K562 (cell line): ENCODE data around the gene RNF168. TPM values are rescaled to one million over a fixed set of nuclear protein-coding genes. Genes with fewer than 3 reads are reported as not detected.

Source experiments
- ATAC-seq: fragments of 200-7000 bp; cut with Tn5 transposase; 3 replicates; pipeline ENCODE4 v1.9.1; 2020; ENCODE audit warnings: moderate library complexity
- BruUV-seq: library from RNA; stranded (reverse); fragments of 400-500 nt; replicated peaks from 2 replicates; lab custom pipeline; 2021; lab: Mats Ljungman, UMichigan
- CTCF ChIA-PET: fragments of 300-600 bp; formaldehyde crosslinking; extraction: SDS; loops from one replicate; lab custom pipeline; 2021; ENCODE audit warnings: low intra/inter-chr PET ratio; lab: Yijun Ruan, JAX
- POLR2A ChIA-PET: fragments of 300-600, 350-650 bp; sonication (Branson Sonifier 250); formaldehyde crosslinking; extraction: SDS; loops from one replicate; lab custom pipeline; 2021; ENCODE audit warnings: antibody characterized with exemption, inconsistent platforms; lab: Yijun Ruan, JAX
- DNase-seq, 4 experiments: peaks; one replicate each; pipeline versions ENCODE4 v3.0.0 to v3.0.0-alpha.2; 2011 to 2018; ENCODE audit warnings: low spot score in 3 of 4, mixed read lengths in 3 of 4; ENCODE audit errors: extremely low read depth in 1 of 4
- FAIRE-seq: peaks from 2 replicates; lab custom pipeline; 2011; peaks lifted over from hg19 to GRCh38; lab: Jason Lieb, UNC
- H2AFZ ChIP-seq: 2 replicates; pipeline ENCODE4 v1.6.0; 2011; ENCODE audit warnings: low read depth, low read length, control low read depth, inconsistent platforms
- H3K27ac ChIP-seq: fragments of 200-600 bp; 3 replicates; pipeline ENCODE4 v1.8.0; 2011; ENCODE audit warnings: low read depth, mild to moderate bottlenecking, control low read depth, inconsistent platforms, low read length, moderate library complexity, mixed read lengths; ENCODE audit errors: extremely low read depth
- H3K27me3 ChIP-seq, 2 experiments: fragments of 300-600 bp in 1 of 2; 2 replicates in 1 of 2; 3 replicates in 1 of 2; pipeline versions ENCODE4 v1.6.0 to v1.8.0; 2011; ENCODE audit warnings: inconsistent platforms in 2 of 2, low read length in 2 of 2, mild to moderate bottlenecking in 1 of 2, mixed read lengths in 1 of 2, moderate library complexity in 1 of 2; ENCODE audit not compliant: control insufficient read depth in 2 of 2, insufficient read depth in 2 of 2
- H3K36me3 ChIP-seq: fragments of 300-600 bp; 3 replicates; pipeline ENCODE4 v1.8.0; 2011; ENCODE audit warnings: mild to moderate bottlenecking, low read length, inconsistent platforms; ENCODE audit not compliant: control insufficient read depth, insufficient read depth
- H3K4me1 ChIP-seq, 2 experiments: fragments of 200-600 bp in 1 of 2; replicated peaks in 1 of 2; 2 replicates in 1 of 2; 3 replicates in 1 of 2; pipeline versions ENCODE4 v1.5.1 to v1.8.0; 2011; ENCODE audit warnings: inconsistent platforms in 2 of 2, low read length in 2 of 2, mild to moderate bottlenecking in 1 of 2, mixed read lengths in 1 of 2, moderate library complexity in 1 of 2; ENCODE audit not compliant: control insufficient read depth in 2 of 2, insufficient read depth in 2 of 2
- H3K4me2 ChIP-seq: 2 replicates; pipeline ENCODE4 v1.6.1; 2011; ENCODE audit warnings: low read length, control low read depth, inconsistent platforms, mixed read lengths; ENCODE audit not compliant: insufficient read depth
- H3K4me3 ChIP-seq: fragments of 200-600 bp; sonication (generic), shearing (Covaris generic); 2 replicates; pipeline ENCODE4 v1.5.1; 2016; ENCODE audit warnings: control low read depth, inconsistent platforms
- H3K79me2 ChIP-seq: fragments of 200-600 bp; 3 replicates; pipeline ENCODE4 v1.8.0; 2011; ENCODE audit warnings: low read length, inconsistent platforms; ENCODE audit not compliant: control insufficient read depth, insufficient read depth
- H3K9ac ChIP-seq, 2 experiments: 2 replicates each; pipeline versions ENCODE4 v1.6.0 to v1.6.1; 2011; ENCODE audit warnings: low read depth in 2 of 2, low read length in 2 of 2, control low read depth in 1 of 2, inconsistent platforms in 1 of 2, mild to moderate bottlenecking in 1 of 2, mixed read lengths in 1 of 2; ENCODE audit not compliant: insufficient read depth in 1 of 2
- H3K9me1 ChIP-seq: one replicate; pipeline ENCODE4 v1.6.0; 2011; ENCODE audit warnings: inconsistent platforms, mild to moderate bottlenecking, low read length, moderate library complexity; ENCODE audit not compliant: control insufficient read depth, insufficient read depth
- H3K9me3 ChIP-seq: replicated peaks from 2 replicates; pipeline ENCODE4 v1.5.1; 2011; ENCODE audit warnings: low read depth, low read length, inconsistent platforms; ENCODE audit not compliant: control insufficient read depth, insufficient read depth
- H4K20me1 ChIP-seq: replicated peaks from 2 replicates; pipeline ENCODE4 v1.6.1; 2011; ENCODE audit warnings: low read length, inconsistent platforms, mixed read lengths; ENCODE audit not compliant: control insufficient read depth, insufficient read depth
- BRD4 ChIP-seq: fragments of 200-600 bp; sonication (generic); IDR thresholded peaks from 2 replicates; pipeline ENCODE4 v1.6.1; 2017; ENCODE audit warnings: inconsistent platforms
- C11orf30 ChIP-seq: fragments of 450-650 bp; IDR thresholded peaks from 2 replicates; pipeline ENCODE4 v1.6.1; 2016; ENCODE audit warnings: low read depth, mild to moderate bottlenecking
- JUNB ChIP-seq: fragments of 450-650 bp; formaldehyde crosslinking; conservative IDR thresholded peaks from 2 replicates; pipeline ENCODE4 v1.4.0; 2020; ENCODE audit warnings: mild to moderate bottlenecking
- JUND ChIP-seq, 2 experiments: IDR thresholded peaks; 2 replicates in 1 of 2; 3 replicates in 1 of 2; pipeline ENCODE4 v1.6.1; 2011; ENCODE audit warnings: borderline replicate concordance in 2 of 2, low read depth in 2 of 2, low read length in 2 of 2, improper control_type of control experiment in 1 of 2, missing biosample characterization in 1 of 2, missing genetic modification characterization in 1 of 2, missing genetic modification reagents in 1 of 2
- MAFF ChIP-seq: IDR thresholded peaks from 2 replicates; pipeline ENCODE4 v1.6.1; 2012; ENCODE audit warnings: low read length, improper control_type of control experiment
- MAFG ChIP-seq: fragments of 450-650 bp; conservative IDR thresholded peaks from 2 replicates; pipeline ENCODE4 v1.6.1; 2016; ENCODE audit warnings: missing genetic modification characterization, missing compliant biosample characterization
- NFE2 ChIP-seq: IDR thresholded peaks from 2 replicates; pipeline ENCODE4 v1.6.1; 2014; ENCODE audit warnings: antibody characterized with exemption, low read depth
- NR2C2 ChIP-seq, 2 experiments: fragments of 200-800 bp in 1 of 2; sonication (Bioruptor generic) in 1 of 2; sonication (generic) in 1 of 2; formaldehyde crosslinking in 1 of 2; IDR thresholded peaks; 2 replicates each; pipeline versions ENCODE4 v1.6.1 to v1.8.0; 2016 to 2022; ENCODE audit warnings: mild to moderate bottlenecking in 1 of 2, missing compliant biosample characterization in 1 of 2, missing genetic modification characterization in 1 of 2, missing genetic modification reagents in 1 of 2
- SNIP1 ChIP-seq: fragments of 450-650 bp; IDR thresholded peaks from 2 replicates; pipeline ENCODE4 v1.7.1; 2017; ENCODE audit warnings: low read depth, mild to moderate bottlenecking
- YY1 ChIP-seq, 3 experiments: IDR thresholded peaks; 2 replicates each; pipeline ENCODE4 v1.6.1; 2011; ENCODE audit warnings: low read length in 2 of 3, mild to moderate bottlenecking in 2 of 3, moderate library complexity in 2 of 3, borderline replicate concordance in 1 of 3, control low read depth in 1 of 3, low read depth in 1 of 3; ENCODE audit not compliant: insufficient read depth in 3 of 3, insufficient replicate concordance in 2 of 3, control insufficient read depth in 1 of 3, insufficient read length in 1 of 3; ENCODE audit errors: extremely low read depth in 1 of 3
- WGBS: fragments of 100-300 bp; shearing (Covaris generic); methylation state at CpG from one replicate; pipeline ENCODE4 v1.1.6; 2016; ENCODE audit warnings: low coverage, mixed read lengths; ENCODE audit not compliant: insufficient coverage; ENCODE audit errors: missing lambda C conversion rate; 5-methylcytosine and 5-hydroxymethylcytosine counted together
- in situ Hi-C: fragments of 300-500 bp; cut with MboI; formaldehyde crosslinking; loops from 4 replicates; pipeline ENCODE4 v1.15.0; 2018; ENCODE audit warnings: inconsistent platforms, mixed read lengths
- intact Hi-C: fragments of 100-400 bp; cut with micrococcal nuclease; formaldehyde crosslinking; loops from 2 replicates; pipeline ENCODE4 v1.14.2; 2022
- polyA plus RNA-seq, 8 experiments: library from polyadenylated mRNA; depleted of rRNA in 4 of 8; stranded (reverse) in 5 of 8; unstranded in 3 of 8; fragments of >200 nt; fragmentation: Nextera tagmentation in 2 of 8; fragmentation: Illumina TruSeq in 1 of 8; extraction: Ambion mirVana in 2 of 8; extraction: Trizol in 1 of 8; gene quantifications; 2 replicates each; pipeline versions ENCODE4 v1.2.1 to v1.2.3, GENCODE V29; 2011 to 2014; ENCODE audit warnings: inconsistent platforms in 1 of 8, missing spikeins in 1 of 8
- total RNA-seq, 7 experiments: library from RNA; depleted of rRNA in 6 of 7; stranded (reverse); fragments of >200 nt in 6 of 7; fragmentation: Illumina TruSeq in 2 of 7; extraction: Trizol in 2 of 7; gene quantifications; 2 replicates each; pipeline versions ENCODE4 v1.2.1 to v1.2.3, GENCODE V29; 2011 to 2021; ENCODE audit warnings: low replicate concordance in 1 of 7

The RNF168 gene
- total and polyA plus RNA-seq, 9 of the 15 experiments (the other 6 are each of a cell fraction or from before 2014, with no cell fraction given), result 6.0 to 32.1 (median 16.6) TPM

DNA sequence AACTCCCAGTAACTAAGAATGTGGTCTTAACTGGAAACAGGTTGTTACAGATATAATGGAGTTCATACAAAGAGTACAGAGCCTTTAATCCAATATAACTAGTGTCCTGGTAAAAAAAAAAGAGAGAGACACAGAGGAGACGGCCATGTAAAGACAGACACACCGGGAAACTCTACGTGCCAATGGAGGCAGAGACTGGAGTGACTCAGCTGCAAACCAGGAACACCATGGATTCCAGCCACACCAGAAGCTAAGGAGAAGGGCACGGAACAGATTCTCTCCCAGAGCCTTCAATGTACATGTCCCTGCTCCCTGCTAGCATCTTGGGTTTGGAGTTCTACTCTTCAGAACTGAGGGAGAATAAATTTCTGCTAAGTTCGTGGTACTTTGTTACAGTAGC lies 4.5 kb downstream of the RNF168 start:
- no peaks in the 10 kb centered on the region for H3K27me3 ChIP-seq
- H4K20me1 ChIP-seq, result peaks cover 21% of the 10 kb centered on the region; the same call in 1 of the 2 replicates
- peak overlapping the region; percentile 79 for H3K27ac ChIP-seq
- H3K9me3 ChIP-seq, result no peaks in the 10 kb centered on the region
- WGBS, result 6% methylated on average over 5 of the region's 5 CpGs
- no peak overlapping the region for H2AFZ ChIP-seq
- CTCF ChIA-PET, result no interaction called here
- intact Hi-C loops, result no loop called here
- peaks cover 8 to 18% of the 10 kb centered on the region in 2 experiments; a peak in 4 of 5 replicates for H3K4me1 ChIP-seq
- no peak for FAIRE-seq
- peaks cover 56% of the 10 kb centered on the region; the same call in 2 of the 3 replicates for H3K36me3 ChIP-seq
- POLR2A ChIA-PET, result interaction anchor here (0.8 to 1.4 kb wide), 4 partner anchors 9 to 224 kb away, joined by 3 to 6 read pairs (median 4); no protein-coding TSS in a partner anchor
- peaks cover 94% of the 10 kb centered on the region for H3K79me2 ChIP-seq
- TF ChIP-seq SNIP1 (no peak), BRD4 (no peak), JUND (IDR thresholded peaks at IDR 0.05; ENCODE audit: borderline replicate concordance, low read depth, low read length) (peak; percentile 17; the same call in 1 of the 2 replicates), JUND (tag; IDR thresholded peaks at IDR 0.05; ENCODE audit: borderline replicate concordance, low read depth, low read length) (peak; percentile 16; the same call in 1 of the 3 replicates), JUNB (no peak), MAFG (tag) (0 out of 2 replicates have a peak, but pooled peaks have one; percentile 27), NFE2 (peak; percentile 74), YY1 (IDR thresholded peaks at IDR 0.05; ENCODE audit: borderline replicate concordance in 1 of 3, control insufficient read depth in 1 of 3, extremely low read depth in 1 of 3, insufficient read depth in 3 of 3, insufficient read length in 1 of 3, insufficient replicate concordance in 2 of 3, low read depth in 1 of 3, low read length in 2 of 3) (peak in 1 of 3 experiments; percentile 52), MAFF (peak; percentile 10; the same call in 1 of the 2 replicates), C11orf30 (peak; percentile 44; the same call in 1 of the 2 replicates), NR2C2 (CRISPR knock-in tag; IDR thresholded peaks at IDR 0.05) (no peak), NR2C2 (tag; IDR thresholded peaks at IDR 0.05) (peak; percentile 29; the same call in 1 of the 2 replicates)
- H3K4me3 ChIP-seq, result peak overlapping the region; percentile 91
- no peaks in the 10 kb centered on the region for H3K9me1 ChIP-seq
- peak overlapping the region; percentile 95 for H3K4me2 ChIP-seq
- in situ Hi-C loops, result no loop called here
- no TSS peak for BruUV-seq
- DNase-seq, result peak in 1 of 4 experiments; percentile 40
- no peak for ATAC-seq
- H3K9ac ChIP-seq, result peak overlapping the region; percentile 72 to 93; a peak in 3 of 4 replicates
